Heart right ventricle (tissue), 16 donors: Measurements from ENCODE around the gene KATNIP. TPM values are rescaled to one million over a fixed set of nuclear protein-coding genes. Genes with fewer than 3 reads are reported as not detected.

Experiments used
- ATAC-seq, 8 donors: fragments of 200-7000 bp; cut with Tn5 transposase; one replicate each; pipeline ENCODE4 v1.9.1; 2020; ENCODE audit warnings: mild to moderate bottlenecking in 8 of 8, moderate library complexity in 8 of 8, moderate number of reproducible peaks in 1 of 8
- DNase-seq, 2 donors: peaks; one replicate each; pipeline ENCODE4 v3.0.0-alpha.2; 2020
- H3K27ac ChIP-seq, 10 donors: fragments of 200-600 bp; sonication (generic) in 2 of 10; one replicate each; pipeline versions ENCODE4 v1.5.0 to v1.8.0; 2020 to 2022; ENCODE audit warnings: mild to moderate bottlenecking in 3 of 10
- H3K27me3 ChIP-seq, 7 donors: fragments of 200-600 bp; one replicate each; pipeline ENCODE4 v1.8.0; 2021 to 2022; ENCODE audit warnings: mild to moderate bottlenecking in 2 of 7
- H3K36me3 ChIP-seq, 9 donors: fragments of 200-600 bp; sonication (generic) in 1 of 9; one replicate each; pipeline versions ENCODE4 v1.5.0 to v1.8.0; 2020 to 2022; ENCODE audit warnings: mild to moderate bottlenecking in 2 of 9
- H3K4me1 ChIP-seq, 9 donors: fragments of 200-600 bp; sonication (generic) in 1 of 9; one replicate each; pipeline versions ENCODE4 v1.5.0 to v1.8.0; 2020 to 2022; ENCODE audit warnings: mild to moderate bottlenecking in 4 of 9
- H3K4me3 ChIP-seq, 10 donors: fragments of 200-600 bp; sonication (generic) in 2 of 10; one replicate each; pipeline versions ENCODE4 v1.5.0 to v1.8.0; 2020 to 2022; ENCODE audit warnings: mild to moderate bottlenecking in 7 of 10, moderate library complexity in 2 of 10
- H3K9me3 ChIP-seq, 11 donors: fragments of 200-600 bp in 10 of 11; sonication (generic) in 2 of 11; one replicate each; pipeline versions ENCODE4 v1.5.0 to v1.8.0; 2013 to 2022; ENCODE audit warnings: mild to moderate bottlenecking in 2 of 11, control low read depth in 1 of 11, moderate library complexity in 1 of 11
- CTCF ChIP-seq, 9 donors: fragments of 200-600 bp; sonication (generic) in 2 of 9; IDR thresholded peaks; one replicate each; pipeline versions ENCODE4 v1.5.0 to v1.8.0; 2021 to 2022; ENCODE audit warnings: antibody characterized with exemption in 9 of 9, mild to moderate bottlenecking in 5 of 9, moderate library complexity in 1 of 9
- WGBS, 2 donors: extraction: QIAGEN DNeasy Blood & Tissue Kit; methylation state at CpG; one replicate each; pipeline ENCODE4 v1.1.7; 2013; ENCODE audit warnings: inconsistent platforms in 1 of 2; 5-methylcytosine and 5-hydroxymethylcytosine counted together
- intact Hi-C, 10 donors: fragments of 100-400 bp; cut with DNase I; formaldehyde crosslinking; loops; one replicate each; pipeline versions ENCODE4 v1.11.1 to v1.14.2; 2022
- polyA plus RNA-seq, 2 donors: library from polyadenylated mRNA; stranded (reverse); fragments of 200-250 nt; gene quantifications; one replicate each; pipeline ENCODE4 v1.2.3, GENCODE V29; 2013
- total RNA-seq, 10 donors: library from RNA; stranded (reverse); fragmentation: NEBNext Ultra II Directional in 3 of 10; extraction: Animal tissue kit (Norgen Biotek cat#: 25700) in 3 of 10; gene quantifications; one replicate each; pipeline versions ENCODE4 v1.2.1 to v1.2.4, GENCODE V29; 2021 to 2023
- donor health status: Arrhythmogenic right ventricular cardiomyopathy.
- donor health status: ischemic (EF 13 %, LVEDD 7.1; RV severe dilation, severe dysfunction).
- donor health status: healthy with polysubstance abuse.
- donor health status: DM: no; HTN: yes; CAD: no.
- donor health status: DM: no; HTN: no; CAD: no.
- donor health status: ischemic (EF 25% LVEDD 6.9; RV normal size, moderate dysfunction).
- donor health status: ischemic (EF 25% LVEDD 5.7; RV mildly dilated, moderate dysfunction).
- donor health status: healthy.
- donor health status: DM: yes; HTN: yes; CAD: no.
- donor health status: Ischemic cardiomyopathy.
- donor health status: ischemic (EF 35%, LVEDD 5.7; RV mildly dilated, moderate dysfunction).
- donor health status: nonischemic (EF 11% LVEDD 7.7; RV severe dilation, severe dysfunction).
- donor health status: DM: yes; HTN: yes; CAD: no.
- donor health status: PGD.
- donor health status: ischemic (EF 29% LVEDD 5.4; RV normal size, mild dysfunction).
- donor health status: nonischemic (EF 23%, LVEDD 6.1; RV moderate dilation, normal function).

Gene KATNIP
- total and polyA plus RNA-seq, 12 donors = 5.9 to 25.0 (median 14.3) TPM

GRCh38 chr16:27576729-27577128 is 26.8 kb downstream of the KATNIP start:
- Histone ChIP-seq H3K27ac (no peak overlapping the region), H3K4me1 (peaks cover 0 to 9% (median 3%) of the 10 kb centered on the region in 9 donors), H3K27me3 (no peaks in the 10 kb centered on the region), H3K4me3 (no peak overlapping the region), H3K36me3 (peaks cover 0 to 41% (median 0%) of the 10 kb centered on the region in 9 donors), H3K9me3 (no peaks in the 10 kb centered on the region)
- intact Hi-C loops = no loop called here
- TF ChIP-seq CTCF (IDR thresholded peaks at IDR 0.05) = no peak
- WGBS, 2 donors = 75 to 82% methylated on average over 5 of the region's 5 CpGs
- no peak for ATAC-seq
- no peak for DNase-seq

GRCh38 chr16:27579087-27579980 is 29.4 kb downstream of the KATNIP start:
- H3K4me3 ChIP-seq = no peak overlapping the region
- H3K36me3 ChIP-seq = peaks cover 0 to 62% (median 0%) of the 10 kb centered on the region in 9 donors
- intact Hi-C loops = no loop called here
- no peak for DNase-seq
- ATAC-seq = no peak
- 78 to 79% methylated on average over 4 of the region's 4 CpGs for WGBS, 2 donors
- H3K4me1 ChIP-seq = peaks cover 0 to 7% (median 0%) of the 10 kb centered on the region in 9 donors
- no peaks in the 10 kb centered on the region for H3K27me3 ChIP-seq
- no peaks in the 10 kb centered on the region for H3K9me3 ChIP-seq
- peak overlapping the region in 1 of 10 donors; percentile 34 for H3K27ac ChIP-seq
- TF ChIP-seq CTCF (IDR thresholded peaks at IDR 0.05) = no peak

- intact Hi-C loops = no loop called here
- 34 to 58% methylated on average over 2 of the region's 2 CpGs for WGBS, 2 donors
- Histone ChIP-seq H3K27me3 (no peaks in the 10 kb centered on the region), H3K27ac (no peak overlapping the region), H3K9me3 (no peaks in the 10 kb centered on the region), H3K4me1 (peaks cover 0 to 11% (median 0%) of the 10 kb centered on the region in 9 donors), H3K36me3 (peaks cover 0 to 41% (median 0%) of the 10 kb centered on the region in 9 donors), H3K4me3 (no peak overlapping the region)
- TF ChIP-seq CTCF (IDR thresholded peaks at IDR 0.05) = no peak
- ATAC-seq = no peak
- no peak for DNase-seq
Measured at GRCh38 chr16:27582883-27583282, 32.9 kb downstream of the KATNIP start.

GRCh38 chr16:27583634-27584033 is 33.7 kb downstream of the KATNIP start:
- WGBS, 2 donors = 89 to 100% methylated on average over 1 of the region's 1 CpG
- no peak for TF ChIP-seq CTCF (IDR thresholded peaks at IDR 0.05)
- intact Hi-C loops = no loop called here
- DNase-seq = no peak
- no peak overlapping the region for H3K4me3 ChIP-seq
- peaks cover 0 to 41% (median 0%) of the 10 kb centered on the region in 9 donors for H3K36me3 ChIP-seq
- no peak overlapping the region for H3K27ac ChIP-seq
- H3K4me1 ChIP-seq = peaks cover 0 to 3% (median 0%) of the 10 kb centered on the region in 9 donors
- H3K27me3 ChIP-seq = no peaks in the 10 kb centered on the region
- no peak for ATAC-seq
- no peaks in the 10 kb centered on the region for H3K9me3 ChIP-seq
